ENCODE data around the gene RNF4. TPM values are rescaled to one million over a fixed set of nuclear protein-coding genes. Genes with fewer than 3 reads are reported as not detected.

Gene RNF4
- total and polyA plus RNA-seq, 10 of the 15 experiments (the other 5 are each of a cell fraction or from before 2014, with no cell fraction given) = 34.9 to 145 (median 76.1) TPM

DNA sequence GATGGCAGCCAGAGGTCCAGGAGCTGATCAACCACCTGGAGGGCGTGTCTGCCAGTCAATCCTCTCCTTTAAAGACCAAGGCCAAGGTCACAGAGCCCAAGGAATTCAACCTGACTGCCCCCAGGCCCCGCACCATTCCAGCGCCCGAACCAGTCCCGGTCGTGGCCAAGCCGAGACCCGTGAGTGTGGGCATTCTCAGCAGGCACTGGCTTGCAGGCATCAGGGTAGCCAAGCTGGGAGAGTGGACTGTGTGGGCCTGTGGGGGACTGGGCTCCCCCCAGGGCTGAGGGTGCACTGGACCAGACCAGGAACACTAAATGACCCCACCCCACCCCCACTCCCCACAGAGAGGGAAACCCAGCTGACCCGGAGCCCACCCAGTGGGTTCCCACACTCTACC is 23.8 kb upstream of the RNF4 start (continued):
- TF ChIP-seq, protein P1, sequence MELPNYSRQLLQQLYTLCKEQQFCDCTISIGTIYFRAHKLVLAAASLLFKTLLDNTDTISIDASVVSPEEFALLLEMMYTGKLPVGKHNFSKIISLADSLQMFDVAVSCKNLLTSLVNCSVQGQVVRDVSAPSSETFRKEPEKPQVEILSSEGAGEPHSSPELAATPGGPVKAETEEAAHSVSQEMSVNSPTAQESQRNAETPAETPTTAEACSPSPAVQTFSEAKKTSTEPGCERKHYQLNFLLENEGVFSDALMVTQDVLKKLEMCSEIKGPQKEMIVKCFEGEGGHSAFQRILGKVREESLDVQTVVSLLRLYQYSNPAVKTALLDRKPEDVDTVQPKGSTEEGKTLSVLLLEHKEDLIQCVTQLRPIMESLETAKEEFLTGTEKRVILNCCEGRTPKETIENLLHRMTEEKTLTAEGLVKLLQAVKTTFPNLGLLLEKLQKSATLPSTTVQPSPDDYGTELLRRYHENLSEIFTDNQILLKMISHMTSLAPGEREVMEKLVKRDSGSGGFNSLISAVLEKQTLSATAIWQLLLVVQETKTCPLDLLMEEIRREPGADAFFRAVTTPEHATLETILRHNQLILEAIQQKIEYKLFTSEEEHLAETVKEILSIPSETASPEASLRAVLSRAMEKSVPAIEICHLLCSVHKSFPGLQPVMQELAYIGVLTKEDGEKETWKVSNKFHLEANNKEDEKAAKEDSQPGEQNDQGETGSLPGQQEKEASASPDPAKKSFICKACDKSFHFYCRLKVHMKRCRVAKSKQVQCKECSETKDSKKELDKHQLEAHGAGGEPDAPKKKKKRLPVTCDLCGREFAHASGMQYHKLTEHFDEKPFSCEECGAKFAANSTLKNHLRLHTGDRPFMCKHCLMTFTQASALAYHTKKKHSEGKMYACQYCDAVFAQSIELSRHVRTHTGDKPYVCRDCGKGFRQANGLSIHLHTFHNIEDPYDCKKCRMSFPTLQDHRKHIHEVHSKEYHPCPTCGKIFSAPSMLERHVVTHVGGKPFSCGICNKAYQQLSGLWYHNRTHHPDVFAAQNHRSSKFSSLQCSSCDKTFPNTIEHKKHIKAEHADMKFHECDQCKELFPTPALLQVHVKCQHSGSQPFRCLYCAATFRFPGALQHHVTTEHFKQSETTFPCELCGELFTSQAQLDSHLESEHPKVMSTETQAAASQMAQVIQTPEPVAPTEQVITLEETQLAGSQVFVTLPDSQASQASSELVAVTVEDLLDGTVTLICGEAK (IDR thresholded peaks at IDR 0.05; ENCODE audit: borderline replicate concordance) = no peak
- TF ChIP-seq CHD1 (IDR thresholded peaks at IDR 0.05; ENCODE audit: low read depth, low read length) (no peak), ZNF622 (IDR thresholded peaks at IDR 0.05) (no peak), CHD4 (IDR thresholded peaks at IDR 0.05) (no peak), FOXK2 (IDR thresholded peaks at IDR 0.05) (no peak), IKZF2 (IDR thresholded peaks at IDR 0.05) (no peak)

DNA sequence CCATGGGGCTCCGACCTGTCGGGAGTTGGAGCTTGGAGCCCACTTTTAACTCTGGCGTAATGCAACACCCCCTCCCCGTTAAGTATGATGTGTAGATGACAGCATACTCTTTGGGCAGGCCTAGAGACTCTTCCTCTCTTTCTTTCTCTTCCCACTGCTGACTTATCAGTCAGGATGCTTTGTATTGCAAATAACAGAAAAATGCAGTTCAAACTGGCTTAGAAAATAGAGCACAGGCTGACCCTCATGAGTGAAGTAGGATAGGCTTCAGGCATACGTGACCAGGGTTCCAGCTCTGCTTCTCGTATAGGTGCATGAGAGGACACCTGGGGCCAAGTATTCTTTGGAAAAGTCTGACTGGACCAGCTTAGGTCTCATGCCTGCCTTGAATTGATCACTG is 23.3 kb upstream of the RNF4 start:
- in situ Hi-C loops (cut with MboI) (no loop called here), intact Hi-C loops (cut with micrococcal nuclease; ENCODE audit: unreplicated experiment) (no loop called here)
- Histone ChIP-seq H4K20me1 (ENCODE audit: control insufficient read depth, insufficient read depth) (no peaks in the 10 kb centered on the region), H3K27me3 (replicated peaks in 1 of 2; ENCODE audit: control insufficient read depth in 2 of 2, insufficient read depth in 2 of 2, low read length in 1 of 2) (no peaks in the 10 kb centered on the region; a peak in 2 of 4 replicates), H3K4me2 (ENCODE audit: control insufficient read depth, insufficient read depth) (no peak overlapping the region), H3K9me3 (replicated peaks; ENCODE audit: control insufficient read depth, insufficient read depth, low read length) (no peaks in the 10 kb centered on the region), H2AFZ (ENCODE audit: control insufficient read depth, low read depth, low read length) (no peak overlapping the region), H3K36me3 (ENCODE audit: control insufficient read depth in 2 of 2, insufficient read depth in 2 of 2, low read length in 1 of 2) (no peaks in the 10 kb centered on the region), H3K79me2 (ENCODE audit: control insufficient read depth, insufficient read depth, low read length) (no peaks in the 10 kb centered on the region), H3K27ac (ENCODE audit: control insufficient read depth, insufficient read depth) (no peak overlapping the region), H3K4me3 (no peak overlapping the region), H3K9ac (ENCODE audit: control insufficient read depth, insufficient read depth, low read length) (no peak overlapping the region), H3K4me1 (ENCODE audit: control insufficient read depth, insufficient read depth, low read length) (peaks cover 3% of the 10 kb centered on the region; the same call in 1 of the 2 replicates)
- ChIA-PET POLR2A (no interaction called here), SMC1A (ENCODE audit: uncharacterized antibody, unreplicated experiment) (interaction anchor here (1.0 to 1.3 kb wide), 2 partner anchors 21 to 226 kb away, joined by 3 to 7 read pairs; no protein-coding TSS in a partner anchor), CTCF (interaction anchor here (1.9 kb wide), 1 partner anchor 225 kb away, joined by 13 read pairs; no protein-coding TSS in a partner anchor), RAD21 (ENCODE audit: unreplicated experiment) (interaction anchor here (1.0 kb wide), 1 partner anchor 225 kb away, joined by 6 read pairs; no protein-coding TSS in a partner anchor)
- FAIRE-seq (no peak), DNase-seq (ENCODE audit: low read depth, low spot score) (no peak), ATAC-seq (no peak)
- WGBS (ENCODE audit: insufficient coverage, insufficient replicate concordance, low lambda C conversion rate, missing lambda C conversion rate) = 66% methylated on average over 6 of the region's 6 CpGs
- BruUV-seq (replicated peaks) = no TSS peak
- TF ChIP-seq PAX8 (IDR thresholded peaks at IDR 0.05) (no peak), NR2C1 (IDR thresholded peaks at IDR 0.05) (no peak)
- TF ChIP-seq, protein P2, sequence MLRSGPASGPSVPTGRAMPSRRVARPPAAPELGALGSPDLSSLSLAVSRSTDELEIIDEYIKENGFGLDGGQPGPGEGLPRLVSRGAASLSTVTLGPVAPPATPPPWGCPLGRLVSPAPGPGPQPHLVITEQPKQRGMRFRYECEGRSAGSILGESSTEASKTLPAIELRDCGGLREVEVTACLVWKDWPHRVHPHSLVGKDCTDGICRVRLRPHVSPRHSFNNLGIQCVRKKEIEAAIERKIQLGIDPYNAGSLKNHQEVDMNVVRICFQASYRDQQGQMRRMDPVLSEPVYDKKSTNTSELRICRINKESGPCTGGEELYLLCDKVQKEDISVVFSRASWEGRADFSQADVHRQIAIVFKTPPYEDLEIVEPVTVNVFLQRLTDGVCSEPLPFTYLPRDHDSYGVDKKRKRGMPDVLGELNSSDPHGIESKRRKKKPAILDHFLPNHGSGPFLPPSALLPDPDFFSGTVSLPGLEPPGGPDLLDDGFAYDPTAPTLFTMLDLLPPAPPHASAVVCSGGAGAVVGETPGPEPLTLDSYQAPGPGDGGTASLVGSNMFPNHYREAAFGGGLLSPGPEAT (IDR thresholded peaks at IDR 0.05; ENCODE audit: low read depth) = no peak

All from GM12878 (cell line).